SIG-M5 treated with dmso at 0.1 percent for 504 hours (cell line): Measurements from ENCODE around the gene BCL11A.

Source experiments
- DNase-seq: peaks from one replicate; lab custom pipeline; 2025; ENCODE audit not compliant: unreplicated experiment; lab: John Stamatoyannopoulos, UW

The BCL11A gene

GRCh38 chr2:60548311-60548710 is 5.1 kb downstream of the BCL11A start:
- DNase-seq: no peak

DNA sequence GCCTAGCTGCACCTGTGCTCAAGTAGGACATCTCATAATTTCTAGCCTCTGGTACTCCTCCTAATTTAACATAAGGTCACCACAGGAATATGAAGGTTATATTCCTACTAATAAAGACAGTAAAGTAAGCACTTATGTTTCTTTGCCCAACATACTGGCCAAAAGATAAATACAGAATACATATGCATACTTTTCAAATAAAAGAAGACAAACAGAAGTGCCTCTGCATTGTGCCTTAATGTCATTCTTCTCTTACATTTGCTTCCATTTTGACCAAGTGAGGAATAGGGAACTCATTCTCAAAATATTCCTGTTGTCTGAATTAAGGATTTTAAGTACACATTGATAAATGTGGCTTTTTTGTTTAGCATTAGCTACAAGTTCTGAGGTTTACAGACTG is 5.6 kb downstream of the BCL11A start:
- DNase-seq: no peak

DNA sequence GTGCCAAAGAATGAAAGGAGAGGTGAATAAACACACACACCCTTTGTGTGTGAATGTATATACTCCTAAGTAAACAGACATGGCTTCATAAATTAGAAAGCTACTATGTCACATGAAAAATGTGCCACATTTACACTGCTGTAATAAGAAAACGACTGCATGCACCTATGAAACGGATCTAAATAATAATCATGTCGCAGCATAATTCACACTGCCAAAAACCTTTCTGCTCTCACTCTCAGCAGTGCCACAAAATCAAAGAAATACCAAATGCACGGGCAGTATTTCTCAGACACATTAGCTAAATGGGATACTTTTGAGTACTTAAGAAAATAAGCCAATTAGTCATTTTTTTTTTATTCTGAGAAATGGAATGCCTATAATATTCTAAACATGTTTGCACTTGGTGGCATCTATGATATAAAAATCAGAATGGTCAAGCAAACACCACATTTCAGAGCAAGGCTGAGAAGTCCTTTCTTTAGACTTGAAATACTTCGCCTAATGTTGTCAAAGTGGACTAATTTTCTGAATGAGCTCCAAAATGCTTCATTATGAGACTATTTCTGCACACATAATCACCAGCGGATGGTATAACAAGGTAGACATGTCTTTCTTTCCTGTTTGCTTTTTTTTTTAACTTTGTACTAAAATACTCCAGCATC is 6.6 kb downstream of the BCL11A start:
- no peak for DNase-seq

GRCh38 chr2:60544954-60545560 is 8.4 kb downstream of the BCL11A start:
- no peak for DNase-seq

DNA sequence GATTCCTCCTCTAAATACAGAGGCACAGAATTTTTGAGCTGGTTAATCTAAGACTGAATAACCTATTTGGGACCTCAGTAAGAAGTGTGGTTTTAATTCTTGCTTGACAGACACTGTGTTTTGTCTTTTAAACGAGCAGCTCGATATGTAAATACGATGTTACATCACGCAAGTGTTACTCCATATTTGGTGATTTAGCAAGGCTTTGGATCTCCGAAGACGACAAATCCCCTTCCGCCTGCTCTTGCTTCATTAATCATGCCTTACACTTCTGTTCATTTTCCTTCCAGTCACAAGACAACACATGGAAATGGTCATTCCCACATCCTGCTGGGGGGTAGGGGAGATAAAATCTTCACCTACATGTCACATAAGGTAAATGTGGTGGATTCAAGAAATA is 9.4 kb downstream of the BCL11A start:
- peak; percentile 78 for DNase-seq

GRCh38 chr2:60541056-60541651 is 12.3 kb downstream of the BCL11A start:
- DNase-seq: no peak

DNA sequence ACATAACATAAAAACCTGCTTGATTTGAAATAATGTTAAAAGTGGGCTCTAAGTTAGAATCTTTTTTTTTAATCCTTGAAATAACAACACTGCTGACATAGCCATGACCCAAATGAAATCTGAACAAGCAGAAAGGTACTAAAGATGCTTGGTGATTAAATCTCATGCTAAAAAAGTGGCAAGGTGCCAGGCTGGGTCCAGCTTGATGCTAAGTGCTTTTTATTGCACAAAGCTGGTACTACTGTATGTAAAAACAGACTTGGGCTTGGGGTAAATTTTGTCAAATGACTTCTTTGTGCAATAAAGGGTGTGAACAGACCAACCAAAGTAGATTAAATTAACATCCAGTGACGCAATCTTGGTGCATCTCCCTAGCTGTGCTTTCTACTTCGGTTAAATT is 13.4 kb downstream of the BCL11A start:
- DNase-seq: peak; percentile 48

- DNase-seq: no peak
Measured at GRCh38 chr2:60539140-60539539, 14.3 kb downstream of the BCL11A start.

- DNase-seq: no peak
Measured at GRCh38 chr2:60538101-60538500, 15.4 kb downstream of the BCL11A start.

GRCh38 chr2:60536746-60537145 is 16.7 kb downstream of the BCL11A start:
- no peak for DNase-seq

DNA sequence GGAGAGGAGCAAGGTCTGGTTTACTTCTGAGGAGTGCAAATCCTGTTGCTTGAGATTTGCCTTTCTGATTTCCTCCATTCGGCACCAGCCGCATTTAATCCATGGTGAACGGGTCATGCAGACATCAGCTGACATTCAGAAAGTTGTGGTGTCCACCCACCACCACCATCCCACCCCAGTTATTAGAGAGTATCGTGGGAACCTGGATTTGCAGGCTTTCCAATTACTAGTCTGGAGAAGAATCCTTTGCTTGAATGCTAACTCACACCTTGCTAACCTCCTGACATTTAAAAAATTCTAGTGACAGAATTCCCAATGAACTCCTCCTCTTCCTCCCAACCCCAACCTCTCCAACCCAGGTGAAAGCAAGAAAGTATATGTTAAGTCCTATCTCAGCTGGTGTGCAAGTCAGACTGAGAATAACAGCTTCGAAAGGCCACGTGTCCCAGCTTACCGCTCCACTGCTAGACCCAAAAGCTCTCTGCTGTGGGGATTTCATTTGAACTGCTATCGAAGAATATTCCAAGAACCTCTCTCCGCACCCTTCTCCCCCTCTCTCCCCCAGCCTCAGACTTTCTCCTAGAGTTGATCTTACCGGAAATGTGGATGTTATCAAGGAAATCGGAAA is 17.7 kb downstream of the BCL11A start:
- DNase-seq: no peak

DNA sequence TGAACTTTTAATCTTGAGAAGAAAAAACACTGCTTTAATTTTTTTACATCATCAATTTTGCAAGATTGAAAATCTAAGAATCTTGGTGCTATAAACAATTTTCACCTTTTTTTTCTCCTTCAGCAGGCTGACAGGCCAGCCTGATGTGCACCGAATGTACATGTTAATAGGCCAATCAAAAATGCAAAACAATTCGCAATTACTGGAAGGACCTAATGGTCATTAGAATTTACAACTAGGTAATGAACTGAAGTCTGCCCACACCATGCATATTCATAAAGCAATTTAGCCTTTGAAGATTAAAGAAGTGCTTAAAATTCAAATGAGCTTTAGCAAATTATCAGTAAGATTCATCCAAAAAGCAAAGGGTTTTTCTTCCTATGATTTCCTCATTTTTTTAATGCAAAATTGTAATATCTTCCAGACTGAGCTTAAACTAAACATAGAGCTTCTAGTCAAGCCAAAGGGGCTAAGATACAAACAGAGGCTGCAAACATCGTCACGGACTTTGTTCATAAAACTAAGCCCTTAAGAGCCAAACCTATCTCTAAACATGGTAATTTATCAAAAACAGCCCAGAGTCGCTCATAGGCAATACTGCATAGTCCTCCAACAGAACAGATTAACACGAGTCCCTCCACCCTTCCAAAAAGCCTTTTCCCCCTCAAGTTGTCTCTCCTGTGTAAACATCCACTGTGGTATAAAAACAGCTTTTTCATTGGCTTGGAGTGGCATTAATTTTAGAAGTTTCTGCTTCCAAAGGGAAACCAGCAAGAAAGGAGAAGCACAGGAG is 18.4 kb downstream of the BCL11A start:
- DNase-seq: no peak

GRCh38 chr2:60534052-60534685 is 19.3 kb downstream of the BCL11A start:
- DNase-seq: peak; percentile 32

DNA sequence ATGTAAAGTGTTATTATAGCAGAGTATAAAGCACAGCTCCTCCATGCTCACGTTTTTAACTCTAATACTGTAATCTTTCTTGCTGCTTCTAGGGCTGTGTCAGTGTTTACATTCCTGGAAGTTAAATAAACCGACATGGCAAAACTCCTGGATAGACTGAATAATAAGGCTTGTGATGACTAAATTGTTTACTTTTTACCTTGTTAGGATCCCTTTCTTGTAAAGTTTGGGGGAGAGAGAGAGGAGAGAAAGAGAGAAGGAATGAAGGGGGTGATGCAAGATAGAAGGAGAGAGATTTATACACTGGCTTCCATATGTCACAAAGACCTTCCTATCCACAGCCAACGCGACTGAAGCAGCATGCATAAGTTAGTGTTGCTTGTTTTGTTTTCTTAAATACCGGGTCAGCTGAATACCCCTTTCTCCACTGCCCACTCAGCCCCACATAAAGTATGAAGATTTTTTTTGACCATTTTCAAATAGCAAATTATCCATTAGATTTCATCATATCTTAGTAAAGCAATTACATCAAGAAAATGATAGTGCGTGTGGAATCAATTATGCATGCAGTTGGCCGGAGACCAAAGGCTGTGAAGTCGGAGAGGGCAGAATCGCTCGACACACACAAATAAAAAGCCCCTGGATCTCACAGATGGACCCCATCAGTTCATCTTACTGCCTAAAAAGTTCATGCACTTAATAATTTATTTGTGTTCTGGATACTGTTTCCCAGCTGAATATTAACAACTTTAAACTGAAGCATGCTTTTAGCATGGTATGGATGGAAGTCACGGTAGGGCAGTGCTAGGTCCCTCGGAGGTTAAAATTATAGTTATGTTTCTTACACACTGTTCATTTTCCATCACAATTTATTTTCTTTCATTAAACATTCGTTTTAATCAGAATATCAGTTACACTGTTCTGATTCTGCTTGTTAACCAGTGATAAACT is 20.1 kb downstream of the BCL11A start:
- DNase-seq: no peak

DNA sequence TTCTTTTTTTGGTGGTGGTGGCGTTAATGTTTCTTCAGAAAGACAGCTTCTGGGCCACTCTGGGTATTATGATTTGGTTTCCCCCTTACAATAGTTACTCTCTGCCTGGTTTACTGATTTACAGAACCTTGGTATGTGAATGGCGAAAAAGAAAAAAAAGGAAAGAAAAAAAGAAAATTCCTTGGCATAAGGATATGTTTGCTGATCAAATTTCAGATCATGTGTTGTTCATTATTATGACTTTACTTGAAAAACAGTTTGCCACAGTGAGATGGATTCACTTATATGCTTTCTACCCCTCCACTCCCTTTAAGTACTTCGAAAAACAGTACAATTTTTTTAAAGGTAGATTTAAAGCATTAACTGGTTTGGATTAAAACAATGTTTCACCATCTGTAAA is 21.0 kb downstream of the BCL11A start:
- no peak for DNase-seq

DNA sequence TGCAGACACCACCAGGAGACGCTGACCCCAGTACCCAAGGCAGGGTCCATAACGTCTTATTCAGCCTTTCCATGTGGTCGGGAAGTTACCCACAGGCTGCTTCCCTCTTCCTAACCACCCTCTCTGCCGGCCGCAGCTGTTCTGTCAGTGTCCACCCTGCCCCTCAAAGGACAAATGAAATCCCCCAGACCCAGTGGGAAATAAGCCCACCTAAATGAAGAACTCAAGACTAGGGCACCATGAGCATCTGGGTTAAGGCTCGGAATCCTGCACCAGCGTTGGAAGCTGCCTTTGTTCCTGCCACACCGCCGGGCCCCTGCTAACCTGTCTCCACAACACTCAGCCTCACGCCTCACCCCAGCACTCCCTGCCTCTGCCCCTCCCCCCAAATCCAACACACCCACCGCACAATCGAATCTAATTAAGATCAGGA is 21.7 kb downstream of the BCL11A start:
- no peak for DNase-seq

DNA sequence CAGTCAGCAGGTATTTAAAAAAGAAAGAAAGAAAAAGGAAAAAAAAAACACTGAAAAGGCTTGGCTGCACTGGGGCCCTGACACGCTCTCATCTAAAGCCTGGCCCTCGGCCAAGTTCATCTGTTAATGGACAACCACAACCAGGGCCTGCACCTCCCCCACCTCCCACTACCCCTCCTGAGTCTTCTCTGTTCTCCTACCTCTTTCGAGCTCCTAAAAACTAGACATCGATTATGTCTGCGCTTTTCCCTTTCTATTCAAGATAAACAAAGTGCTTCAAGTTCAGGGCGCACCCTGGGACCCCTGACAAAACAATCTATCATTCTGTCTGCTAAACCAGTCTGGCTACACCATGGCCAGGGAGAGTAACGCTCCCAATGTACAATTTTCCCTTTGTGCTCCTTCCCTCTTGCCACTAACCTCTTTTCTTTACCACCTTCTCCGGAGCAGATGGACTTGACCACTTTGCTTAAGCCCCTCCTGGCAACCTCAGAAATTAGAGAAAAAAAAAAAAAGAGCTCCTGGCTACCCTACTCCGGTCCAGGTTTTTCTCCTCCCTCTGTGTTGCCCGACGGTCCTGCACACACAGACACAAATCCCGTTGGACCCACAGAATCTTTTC is 22.7 kb downstream of the BCL11A start:
- DNase-seq: peak; percentile 14

DNA sequence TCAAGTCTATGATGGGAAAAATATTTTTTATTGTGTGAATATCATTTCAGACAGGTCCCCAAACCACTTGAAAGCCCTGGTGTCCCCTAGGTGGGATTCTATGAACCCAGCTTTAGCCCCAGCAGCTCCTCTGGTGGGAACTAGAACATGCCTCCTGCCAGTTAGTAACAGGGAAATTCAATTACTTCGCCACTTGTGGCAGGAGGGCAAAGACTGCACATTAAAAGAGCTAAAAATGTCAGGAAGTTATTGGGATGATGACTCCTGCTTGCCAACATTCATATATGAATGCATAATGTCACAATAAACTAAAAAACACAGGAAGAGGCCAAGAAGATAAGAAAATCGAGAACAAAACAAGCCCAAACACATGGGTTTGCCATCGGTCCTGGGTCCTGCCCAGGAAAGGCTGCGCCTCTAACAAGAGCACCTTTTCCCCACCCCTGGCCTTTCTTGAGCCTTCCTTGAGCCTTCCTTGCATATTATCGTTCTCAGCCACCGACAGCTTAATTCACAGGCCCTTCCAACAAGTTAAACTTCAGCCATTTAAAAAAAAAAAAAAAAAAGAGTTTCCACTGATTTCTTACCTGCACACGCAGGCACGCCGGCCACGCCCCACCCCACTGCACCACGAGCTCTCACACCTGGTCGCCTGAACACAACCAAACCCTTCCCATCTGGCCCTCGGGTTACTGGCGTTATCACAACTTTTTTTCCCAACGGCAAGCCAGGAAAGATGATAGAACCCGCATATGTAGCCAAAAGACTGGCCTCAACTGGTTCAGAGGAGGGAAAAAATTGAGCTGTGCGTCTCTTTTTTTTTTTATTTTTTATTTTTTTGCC is 23.4 kb downstream of the BCL11A start:
- DNase-seq: no peak
